ENCODE measurements around the gene ABHD18.

GRCh38 chr4:127997534-127998388, 32.6 kb downstream of the ABHD18 start:
- no peak for TF ChIP-seq ZNF121 (tag by site-specific recombination; IDR thresholded peaks at IDR 0.05)
- TF ChIP-seq GLI2 (tag by site-specific recombination; IDR thresholded peaks at IDR 0.05; ENCODE audit: borderline replicate concordance, low read depth), result no peak
- no peak for TF ChIP-seq ZEB2 (tag by site-specific recombination; IDR thresholded peaks at IDR 0.05)
- TF ChIP-seq ZNF274 (IDR thresholded peaks at IDR 0.05; ENCODE audit: low read length), result no peak
- no peak for TF ChIP-seq ZNF274 (tag by site-specific recombination; IDR thresholded peaks at IDR 0.05; ENCODE audit: borderline replicate concordance)

Measured in HEK293 (cell line).